Gastrocnemius medialis (tissue), 4 donors: ENCODE data around the gene CBY1. TPM values are rescaled to one million over a fixed set of nuclear protein-coding genes. Genes with fewer than 3 reads are reported as not detected.

ENCODE experiments used
- ATAC-seq, 2 donors: fragments of 150-250 bp; one replicate each; pipeline ENCODE4 v1.9.1; 2016
- DNase-seq, 2 donors: peaks; one replicate each; pipeline ENCODE4 v3.0.0-alpha.2; 2019
- H3K27ac ChIP-seq, 4 donors: fragments of 200-600 bp; sonication (generic); 1 replicate in 1 of 4; 2 replicates in 3 of 4; pipeline ENCODE4 v1.5.1; 2016 to 2018; ENCODE audit warnings: mild to moderate bottlenecking in 2 of 4, moderate library complexity in 1 of 4
- H3K27me3 ChIP-seq, 3 donors: fragments of 200-600 bp; sonication (generic) in 2 of 3; 1 replicate in 1 of 3; 2 replicates in 2 of 3; pipeline versions ENCODE4 v1.5.1 to v1.6.0; 2016 to 2019; ENCODE audit warnings: mild to moderate bottlenecking in 1 of 3, moderate library complexity in 1 of 3
- H3K36me3 ChIP-seq, 2 donors: fragments of 200-600 bp; sonication (generic) in 1 of 2; one replicate each; pipeline ENCODE4 v1.5.1; 2017 to 2018
- H3K4me1 ChIP-seq, 2 donors: fragments of 200-600 bp; sonication (generic) in 1 of 2; one replicate each; pipeline ENCODE4 v1.5.1; 2016 to 2017; ENCODE audit warnings: mild to moderate bottlenecking in 2 of 2
- H3K4me3 ChIP-seq, 4 donors: fragments of 200-600 bp; sonication (generic) in 3 of 4; 1 replicate in 1 of 4; 2 replicates in 3 of 4; pipeline ENCODE4 v1.5.1; 2016 to 2019; ENCODE audit warnings: mild to moderate bottlenecking in 2 of 4
- H3K9me3 ChIP-seq, 3 donors: fragments of 200-600 bp; sonication (generic) in 2 of 3; 1 replicate in 1 of 3; 2 replicates in 2 of 3; pipeline ENCODE4 v1.5.1; 2016 to 2019
- CTCF ChIP-seq, 5 experiments: fragments of 450-650 bp in 3 of 5; fragments of 200-600 bp in 2 of 5; sonication (generic) in 2 of 5; IDR thresholded peaks in 4 of 5; conservative IDR thresholded peaks in 1 of 5; 1 replicate in 4 of 5; 2 replicates in 1 of 5; pipeline ENCODE4 v1.5.1; 2016 to 2019; ENCODE audit warnings: antibody characterized with exemption in 5 of 5, mild to moderate bottlenecking in 3 of 5, moderate library complexity in 3 of 5
- POLR2A ChIP-seq, 2 donors: fragments of 450-650 bp; IDR thresholded peaks; one replicate each; pipeline ENCODE4 v1.6.1; 2017; ENCODE audit warnings: antibody characterized with exemption in 2 of 2, mild to moderate bottlenecking in 2 of 2, moderate library complexity in 2 of 2
- in situ Hi-C, 4 donors: fragments of 200-750 bp; cut with MboI; loops; one replicate each; pipeline versions ENCODE4 v1.15.0 to v1.8.0; 2017; ENCODE audit warnings: low sequenced_read_pairs in 4 of 4
- intact Hi-C: fragments of 100-400 bp; cut with DNase I; formaldehyde crosslinking; loops from one replicate; pipeline ENCODE4 v1.15.1; 2023; ENCODE audit warnings: low total_unique reads
- total RNA-seq, 4 donors: library from RNA; depleted of rRNA; stranded (reverse); fragments of >200 nt; gene quantifications; one replicate each; pipeline versions ENCODE4 v1.1.0 to v1.2.3, GENCODE V29; 2016

The CBY1 gene
- total RNA-seq, 4 donors from 2014 or later = 8.0 to 15.7 (median 12.6) TPM

- Histone ChIP-seq H3K27me3 (no peaks in the 10 kb centered on the region), H3K27ac (no peak overlapping the region), H3K4me1 (peaks cover 10 to 11% of the 10 kb centered on the region in 2 donors), H3K4me3 (no peak overlapping the region), H3K36me3 (no peaks in the 10 kb centered on the region), H3K9me3 (no peaks in the 10 kb centered on the region)
- in situ Hi-C loops = no loop called here
- no peak for DNase-seq
- ATAC-seq = no peak
- no peak for TF ChIP-seq POLR2A (IDR thresholded peaks at IDR 0.05)
- TF ChIP-seq CTCF (IDR thresholded peaks at IDR 0.05 in 4 of 5, conservative IDR thresholded peaks at IDR 0.05 in 1 of 5) = no peak
- intact Hi-C loops = no loop called here
These were observed 38.2 kb upstream of the CBY1 start for GRCh38 chr22:38618258-38618657.

DNA sequence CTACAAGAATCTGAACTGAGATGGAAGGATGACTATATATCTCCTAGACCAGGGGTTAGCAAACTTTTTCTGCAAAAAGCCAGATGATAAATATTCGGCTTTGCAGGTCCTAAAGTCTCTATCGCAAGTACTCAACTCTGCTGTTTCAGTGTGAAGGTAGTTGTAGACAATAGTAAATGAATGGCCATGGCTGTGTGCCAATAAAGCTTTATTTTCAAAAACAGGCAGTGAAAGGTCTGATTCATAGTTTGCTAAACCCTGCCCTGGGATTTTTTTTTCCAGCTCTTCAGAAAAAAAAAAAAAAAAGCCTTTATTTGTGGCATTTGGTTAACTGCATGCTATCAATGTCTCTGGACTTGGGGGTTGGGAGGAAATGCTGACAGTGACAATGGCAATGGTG is 37.8 kb upstream of the CBY1 start:
- no peaks in the 10 kb centered on the region for H3K9me3 ChIP-seq
- DNase-seq (no peak), ATAC-seq (no peak)
- no peaks in the 10 kb centered on the region for H3K36me3 ChIP-seq
- no peak for TF ChIP-seq CTCF (IDR thresholded peaks at IDR 0.05 in 4 of 5, conservative IDR thresholded peaks at IDR 0.05 in 1 of 5)
- no peaks in the 10 kb centered on the region for H3K27me3 ChIP-seq
- in situ Hi-C loops (no loop called here), intact Hi-C loops (no loop called here)
- H3K4me3 ChIP-seq = no peak overlapping the region
- peaks cover 10 to 11% of the 10 kb centered on the region in 2 donors for H3K4me1 ChIP-seq
- H3K27ac ChIP-seq = no peak overlapping the region

- DNase-seq (no peak), ATAC-seq (no peak)
- Histone ChIP-seq H3K4me3 (no peak overlapping the region), H3K36me3 (no peaks in the 10 kb centered on the region), H3K27me3 (no peaks in the 10 kb centered on the region), H3K9me3 (no peaks in the 10 kb centered on the region), H3K4me1 (no peaks in the 10 kb centered on the region), H3K27ac (no peak overlapping the region)
- in situ Hi-C loops = no loop called here
- intact Hi-C loops = no loop called here
- TF ChIP-seq CTCF (IDR thresholded peaks at IDR 0.05 in 4 of 5, conservative IDR thresholded peaks at IDR 0.05 in 1 of 5) = no peak
- TF ChIP-seq POLR2A (IDR thresholded peaks at IDR 0.05) = no peak
These were observed 33.1 kb upstream of the CBY1 start for GRCh38 chr22:38623351-38623750.

GRCh38 chr22:38628444-38628843 is 28.0 kb upstream of the CBY1 start:
- no peak for ATAC-seq
- in situ Hi-C loops (no loop called here), intact Hi-C loops (no loop called here)
- H3K4me3 ChIP-seq = no peak overlapping the region
- H3K36me3 ChIP-seq = no peaks in the 10 kb centered on the region
- no peaks in the 10 kb centered on the region for H3K27me3 ChIP-seq
- H3K4me1 ChIP-seq = no peaks in the 10 kb centered on the region
- no peak overlapping the region for H3K27ac ChIP-seq
- H3K9me3 ChIP-seq = no peaks in the 10 kb centered on the region
- DNase-seq = no peak
- no peak for TF ChIP-seq POLR2A (IDR thresholded peaks at IDR 0.05)
- no peak for TF ChIP-seq CTCF (IDR thresholded peaks at IDR 0.05 in 4 of 5, conservative IDR thresholded peaks at IDR 0.05 in 1 of 5)

DNA sequence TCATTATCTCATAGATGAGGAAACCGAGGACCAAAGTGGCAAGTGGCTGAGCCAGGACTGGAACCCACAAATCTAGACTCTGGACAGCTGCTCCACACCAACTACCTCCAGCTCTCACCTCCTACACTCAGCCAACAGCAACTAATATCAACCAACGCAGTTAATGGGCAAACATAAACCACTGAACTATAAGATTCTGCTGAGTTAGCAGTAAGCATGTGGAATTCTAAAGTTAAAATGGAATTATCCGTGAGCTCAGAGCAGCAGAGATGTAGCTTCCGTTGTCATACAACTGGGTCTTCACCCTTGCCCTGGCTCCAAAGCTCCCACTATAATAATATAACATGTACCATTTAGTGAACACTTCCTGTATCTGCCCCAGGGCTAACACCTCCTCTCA is 27.3 kb upstream of the CBY1 start:
- intact Hi-C loops = no loop called here
- in situ Hi-C loops = no loop called here
- no peak overlapping the region for H3K4me3 ChIP-seq
- no peak for ATAC-seq
- H3K36me3 ChIP-seq = no peaks in the 10 kb centered on the region
- TF ChIP-seq CTCF (IDR thresholded peaks at IDR 0.05 in 4 of 5, conservative IDR thresholded peaks at IDR 0.05 in 1 of 5) (no peak), POLR2A (IDR thresholded peaks at IDR 0.05) (no peak)
- no peaks in the 10 kb centered on the region for H3K9me3 ChIP-seq
- DNase-seq = no peak
- no peaks in the 10 kb centered on the region for H3K4me1 ChIP-seq
- H3K27me3 ChIP-seq = no peaks in the 10 kb centered on the region
- H3K27ac ChIP-seq = no peak overlapping the region
